HEK293 (cell line): ENCODE measurements around the gene CFAP43.

Source experiments
- CTCF ChIA-PET: fragments of 350-600 bp; formaldehyde crosslinking; extraction: SDS; loops from one replicate; lab custom pipeline; 2021; ENCODE audit warnings: antibody characterized with exemption; lab: Yijun Ruan, JAX
- POLR2A ChIA-PET: fragments of 300-600 bp; formaldehyde crosslinking; extraction: SDS; loops from one replicate; lab custom pipeline; 2020; ENCODE audit warnings: antibody characterized with exemption, inconsistent platforms; lab: Yijun Ruan, JAX
- H3K27ac ChIP-seq: fragments of 200-500 bp; sonication (Bioruptor generic); 2 replicates; pipeline ENCODE4 v1.5.1; 2014; ENCODE audit warnings: low read depth, low read length, control low read depth, inconsistent platforms; ENCODE audit errors: extremely low read depth
- H3K36me3 ChIP-seq, 2 experiments: fragments of 200-500 bp in 1 of 2; sonication (Bioruptor generic) in 1 of 2; 1 replicate in 1 of 2; 2 replicates in 1 of 2; pipeline ENCODE4 v1.5.1; 2014 to 2017; ENCODE audit warnings: inconsistent platforms in 2 of 2, low read length in 2 of 2; ENCODE audit not compliant: control insufficient read depth in 2 of 2, insufficient read depth in 1 of 2
- H3K4me1 ChIP-seq: fragments of 200-500 bp; sonication (Bioruptor generic); 2 replicates; pipeline ENCODE4 v1.5.1; 2014; ENCODE audit warnings: mild to moderate bottlenecking, low read length, inconsistent platforms; ENCODE audit not compliant: control insufficient read depth, insufficient read depth
- H3K4me3 ChIP-seq: 2 replicates; pipeline ENCODE4 v1.5.1; 2011; ENCODE audit warnings: low read depth, mild to moderate bottlenecking, control low read depth, low read length, moderate library complexity
- H3K9me3 ChIP-seq: fragments of 200-500 bp; sonication (Bioruptor generic); 2 replicates; pipeline ENCODE4 v1.5.1; 2014; ENCODE audit warnings: low read depth, low read length, inconsistent platforms; ENCODE audit not compliant: control insufficient read depth, insufficient read depth
- HIC1 ChIP-seq: fragments of 450-650 bp; formaldehyde crosslinking; IDR thresholded peaks from 2 replicates; pipeline ENCODE4 v1.5.1; 2016; ENCODE audit warnings: missing biosample characterization, missing genetic modification characterization
- MEIS1 ChIP-seq: sonication (generic); formaldehyde crosslinking; IDR thresholded peaks from 2 replicates; pipeline ENCODE4 v1.8.1; 2022; ENCODE audit warnings: missing genetic modification reagents, mild to moderate bottlenecking, borderline replicate concordance
- PRDM6 ChIP-seq: fragments of 450-650 bp; formaldehyde crosslinking; IDR thresholded peaks from 2 replicates; pipeline ENCODE4 v1.5.1; 2017; ENCODE audit warnings: missing biosample characterization, missing genetic modification characterization
- SP3 ChIP-seq: fragments of 450-650 bp; formaldehyde crosslinking; IDR thresholded peaks from 2 replicates; pipeline ENCODE4 v1.5.1; 2016; ENCODE audit warnings: missing biosample characterization, missing genetic modification characterization
- YY1 ChIP-seq: fragments of 450-650 bp; formaldehyde crosslinking; IDR thresholded peaks from 2 replicates; pipeline ENCODE4 v1.5.1; 2018; ENCODE audit warnings: missing biosample characterization, missing genetic modification characterization
- ZBTB26 ChIP-seq: fragments of 450-650 bp; formaldehyde crosslinking; optimal IDR thresholded peaks from 2 replicates; pipeline ENCODE3; 2016; ENCODE audit warnings: missing biosample characterization, mild to moderate bottlenecking, missing genetic modification characterization
- ZBTB44 ChIP-seq: fragments of 450-650 bp; IDR thresholded peaks from 2 replicates; pipeline ENCODE4 v1.5.1; 2018; ENCODE audit warnings: missing biosample characterization, mild to moderate bottlenecking, missing genetic modification characterization
- ZBTB6 ChIP-seq: fragments of 450-650 bp; formaldehyde crosslinking; IDR thresholded peaks from 2 replicates; pipeline ENCODE4 v1.5.1; 2017; ENCODE audit warnings: missing biosample characterization, missing genetic modification characterization
- ZNF16 ChIP-seq: fragments of 450-650 bp; formaldehyde crosslinking; IDR thresholded peaks from 2 replicates; pipeline ENCODE4 v1.5.1; 2016; ENCODE audit warnings: low read depth, missing biosample characterization, missing genetic modification characterization
- ZNF175 ChIP-seq: fragments of 450-650 bp; formaldehyde crosslinking; IDR thresholded peaks from 2 replicates; pipeline ENCODE4 v1.5.1; 2016; ENCODE audit warnings: missing biosample characterization, missing genetic modification characterization
- ZNF223 ChIP-seq: fragments of 450-650 bp; formaldehyde crosslinking; IDR thresholded peaks from 2 replicates; pipeline ENCODE4 v1.5.1; 2016; ENCODE audit warnings: missing biosample characterization, missing genetic modification characterization
- ZNF239 ChIP-seq: fragments of 450-650 bp; formaldehyde crosslinking; IDR thresholded peaks from 2 replicates; pipeline ENCODE4 v1.5.1; 2016; ENCODE audit warnings: missing biosample characterization, missing genetic modification characterization
- ZNF341 ChIP-seq: fragments of 450-650 bp; formaldehyde crosslinking; IDR thresholded peaks from 2 replicates; pipeline ENCODE4; 2016; ENCODE audit warnings: low read depth, missing biosample characterization, missing genetic modification characterization
- ZNF362 ChIP-seq: fragments of 450-650 bp; formaldehyde crosslinking; IDR thresholded peaks from 2 replicates; pipeline ENCODE4 v1.5.1; 2016; ENCODE audit warnings: missing biosample characterization, missing genetic modification characterization
- ZNF394 ChIP-seq: fragments of 450-650 bp; formaldehyde crosslinking; IDR thresholded peaks from 2 replicates; pipeline ENCODE4 v1.5.1; 2016; ENCODE audit warnings: missing biosample characterization, missing genetic modification characterization, mild to moderate bottlenecking, moderate library complexity, borderline replicate concordance
- ZNF416 ChIP-seq: fragments of 450-650 bp; formaldehyde crosslinking; IDR thresholded peaks from 2 replicates; pipeline ENCODE4 v1.5.1; 2016; ENCODE audit warnings: missing biosample characterization, missing genetic modification characterization
- ZNF521 ChIP-seq: fragments of 450-650 bp; formaldehyde crosslinking; IDR thresholded peaks from 2 replicates; pipeline ENCODE4 v1.5.1; 2017; ENCODE audit warnings: missing biosample characterization, mild to moderate bottlenecking, missing genetic modification characterization
- ZNF549 ChIP-seq: fragments of 450-650 bp; IDR thresholded peaks from 2 replicates; pipeline ENCODE4 v1.5.1; 2018; ENCODE audit warnings: missing biosample characterization, missing genetic modification characterization, mild to moderate bottlenecking, inconsistent platforms, moderate library complexity
- ZNF585B ChIP-seq: fragments of 450-650 bp; formaldehyde crosslinking; IDR thresholded peaks from 2 replicates; pipeline ENCODE4 v1.5.1; 2016; ENCODE audit warnings: missing biosample characterization, missing genetic modification characterization
- ZNF610 ChIP-seq: fragments of 450-650 bp; formaldehyde crosslinking; IDR thresholded peaks from 2 replicates; pipeline ENCODE4 v1.5.1; 2016; ENCODE audit warnings: missing biosample characterization, missing genetic modification characterization, borderline replicate concordance
- ZNF621 ChIP-seq: fragments of 450-650 bp; formaldehyde crosslinking; IDR thresholded peaks from 2 replicates; pipeline ENCODE4 v1.5.1; 2017; ENCODE audit warnings: missing biosample characterization, missing genetic modification characterization
- ZNF624 ChIP-seq: fragments of 450-650 bp; formaldehyde crosslinking; IDR thresholded peaks from 2 replicates; pipeline ENCODE4 v1.5.1; 2017; ENCODE audit warnings: missing biosample characterization, missing genetic modification characterization
- ZNF654 ChIP-seq: fragments of 450-650 bp; formaldehyde crosslinking; IDR thresholded peaks from 2 replicates; pipeline ENCODE4 v1.5.1; 2016; ENCODE audit warnings: low read depth, missing biosample characterization, missing genetic modification characterization
- ZNF677 ChIP-seq: fragments of 450-650 bp; IDR thresholded peaks from 2 replicates; pipeline ENCODE4 v1.5.0; 2018; ENCODE audit warnings: missing biosample characterization, mild to moderate bottlenecking, missing genetic modification characterization, moderate library complexity
- ZNF792 ChIP-seq: fragments of 450-650 bp; formaldehyde crosslinking; IDR thresholded peaks from 2 replicates; pipeline ENCODE4 v1.5.1; 2016; ENCODE audit warnings: missing biosample characterization, missing genetic modification characterization

Gene CFAP43

GRCh38 chr10:104092749-104093148 lies 139.4 kb downstream of the CFAP43 start:
- ChIA-PET CTCF (interaction anchor here (0.5 kb wide), 1 partner anchor 522 kb away, joined by 5 read pairs; no protein-coding TSS in a partner anchor), POLR2A (no interaction called here)
- H3K4me3 ChIP-seq, result no peak overlapping the region
- H3K4me1 ChIP-seq, result no peaks in the 10 kb centered on the region
- H3K36me3 ChIP-seq, result no peaks in the 10 kb centered on the region
- no peak for TF ChIP-seq ZNF624
- H3K9me3 ChIP-seq, result no peaks in the 10 kb centered on the region
- no peak overlapping the region for H3K27ac ChIP-seq

- H3K27ac ChIP-seq, result no peak overlapping the region
- H3K4me1 ChIP-seq, result no peaks in the 10 kb centered on the region
- H3K9me3 ChIP-seq, result no peaks in the 10 kb centered on the region
- TF ChIP-seq ZNF792 (tag by site-specific recombination) (no peak), PRDM6 (no peak), ZNF341 (tag by site-specific recombination) (no peak), ZNF239 (tag by site-specific recombination) (no peak), ZNF621 (tag by site-specific recombination) (no peak), ZNF521 (tag by site-specific recombination) (no peak), ZNF223 (tag by site-specific recombination) (no peak), ZNF549 (tag by site-specific recombination) (no peak), ZBTB26 (tag by site-specific recombination) (no peak), ZNF585B (no peak), ZNF362 (tag by site-specific recombination) (no peak), ZNF175 (no peak), ZNF416 (tag by site-specific recombination) (no peak), SP3 (tag by site-specific recombination) (no peak), HIC1 (tag by site-specific recombination) (no peak)
- TF ChIP-seq, all 188 proteins: peak for 0
- POLR2A ChIA-PET, result no interaction called here
- Histone ChIP-seq H3K4me3 (no peak overlapping the region), H3K36me3 (no peaks in the 10 kb centered on the region)
- CTCF ChIA-PET, result no interaction called here
Observed at GRCh38 chr10:104090611-104091010, 141.6 kb downstream of the CFAP43 start.

- CTCF ChIA-PET, result no interaction called here
- Histone ChIP-seq H3K9me3 (no peaks in the 10 kb centered on the region), H3K4me3 (no peak overlapping the region), H3K27ac (no peak overlapping the region), H3K4me1 (no peaks in the 10 kb centered on the region), H3K36me3 (no peaks in the 10 kb centered on the region)
- POLR2A ChIA-PET, result no interaction called here
- TF ChIP-seq YY1 (no peak), ZBTB44 (tag by site-specific recombination) (no peak), ZNF394 (tag by site-specific recombination) (no peak), MEIS1 (CRISPR knock-in tag) (no peak), ZNF654 (tag by site-specific recombination) (no peak), ZBTB6 (tag by site-specific recombination) (no peak), ZNF677 (tag by site-specific recombination) (no peak), ZNF610 (tag by site-specific recombination) (no peak), ZNF16 (tag by site-specific recombination) (no peak)
Observed at GRCh38 chr10:104089621-104090020, 142.5 kb downstream of the CFAP43 start.
